Stimulated activated CD8-positive, alpha-beta memory T cell treated with anti-CD3 and anti-CD28 coated beads, Interleukin-12 subunit alpha, Interleukin-12 subunit beta, amount 100 ng/mL, for 4 hours (primary cell): ENCODE measurements around the gene PRDM13.
"Not testable (repeated sequence)": the region's sequence is repeated elsewhere in the genome, so short reads cannot be mapped to it uniquely, and the experiment has no call there.

Source experiments
- DNase-seq: peaks from one replicate; pipeline ENCODE4 v3.0.0-alpha.2; 2020; ENCODE audit warnings: low read depth

PRDM13 gene

DNA sequence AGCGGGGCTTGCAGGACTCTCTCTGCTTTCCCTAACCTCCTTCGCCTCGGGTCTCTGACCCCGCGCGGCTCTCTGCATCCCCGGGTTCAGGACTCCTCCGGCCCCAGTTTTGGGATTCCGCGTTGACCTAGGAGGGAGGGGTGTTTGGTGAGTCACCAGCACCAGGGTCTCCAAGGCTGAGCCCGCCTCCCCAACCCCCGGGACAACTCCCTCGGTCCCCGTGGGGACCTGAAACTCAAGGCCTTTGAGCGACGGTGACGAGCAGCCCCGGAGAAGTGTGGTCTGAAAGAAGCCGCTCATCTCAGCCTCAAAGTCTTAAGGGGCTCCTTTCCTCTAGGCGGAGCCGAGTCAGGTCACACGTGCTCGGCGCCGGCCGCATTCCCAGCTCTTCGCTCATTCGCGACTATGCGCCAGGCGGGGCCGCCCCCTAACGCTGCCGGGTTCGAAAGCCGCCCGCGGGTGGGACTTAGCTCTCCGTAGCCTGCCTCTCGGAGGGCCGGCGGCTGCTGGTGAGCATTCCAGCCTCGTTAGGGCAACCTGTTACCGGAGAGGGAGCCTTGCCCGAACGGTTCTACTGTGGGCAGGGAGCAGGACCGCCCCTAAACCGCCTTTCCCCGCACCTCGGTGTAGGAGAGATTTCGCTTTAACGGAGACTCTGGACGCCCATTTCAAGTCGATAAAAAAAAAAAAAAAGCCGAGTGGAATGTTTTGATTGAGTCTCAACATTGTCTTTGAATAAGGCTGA is 3.0 kb upstream of the PRDM13 start:
- no peak for DNase-seq

DNA sequence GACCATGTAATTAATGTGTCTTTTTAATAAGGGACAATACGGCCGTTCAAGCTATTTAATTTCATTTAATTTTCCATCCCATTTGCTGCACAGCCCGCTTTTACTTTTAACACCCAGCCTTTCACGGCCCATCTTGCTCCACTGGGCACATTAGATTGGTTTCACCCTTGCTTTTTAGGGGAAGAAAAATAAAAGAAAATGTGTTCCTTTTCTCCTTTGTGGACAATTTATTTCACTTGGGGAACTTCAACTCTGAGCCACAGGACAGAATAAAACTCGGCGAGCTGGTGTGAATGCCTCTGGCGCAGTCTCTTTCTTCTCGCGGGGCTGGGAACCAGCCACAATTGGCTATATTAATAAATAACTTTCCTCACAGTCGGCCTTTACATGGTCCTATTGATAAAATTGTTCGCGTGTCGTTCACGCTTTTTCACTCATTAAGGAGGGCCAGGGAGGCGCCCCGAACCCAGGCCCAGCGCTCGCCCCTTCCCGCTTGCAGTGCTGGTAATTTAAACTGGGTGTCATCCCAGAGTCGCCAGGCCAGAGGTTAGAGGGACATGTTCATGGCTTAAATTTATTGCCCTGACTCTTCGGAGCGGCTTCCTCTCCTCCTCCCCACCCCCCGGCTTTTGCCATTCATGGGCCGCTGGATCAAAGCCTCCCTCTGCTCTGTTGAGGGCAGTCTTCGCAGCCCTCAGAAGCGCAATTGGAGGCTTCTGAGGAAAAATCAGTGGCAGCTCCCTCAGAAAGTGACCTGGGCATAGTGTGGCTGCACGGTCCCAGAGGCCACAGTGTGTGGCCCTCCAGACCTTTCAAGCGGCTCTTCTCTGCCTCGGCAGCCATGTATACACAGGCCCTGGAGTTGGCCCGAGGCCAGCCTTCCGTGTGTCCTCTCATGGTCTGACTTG is 2.2 kb upstream of the PRDM13 start:
- no peak for DNase-seq

DNA sequence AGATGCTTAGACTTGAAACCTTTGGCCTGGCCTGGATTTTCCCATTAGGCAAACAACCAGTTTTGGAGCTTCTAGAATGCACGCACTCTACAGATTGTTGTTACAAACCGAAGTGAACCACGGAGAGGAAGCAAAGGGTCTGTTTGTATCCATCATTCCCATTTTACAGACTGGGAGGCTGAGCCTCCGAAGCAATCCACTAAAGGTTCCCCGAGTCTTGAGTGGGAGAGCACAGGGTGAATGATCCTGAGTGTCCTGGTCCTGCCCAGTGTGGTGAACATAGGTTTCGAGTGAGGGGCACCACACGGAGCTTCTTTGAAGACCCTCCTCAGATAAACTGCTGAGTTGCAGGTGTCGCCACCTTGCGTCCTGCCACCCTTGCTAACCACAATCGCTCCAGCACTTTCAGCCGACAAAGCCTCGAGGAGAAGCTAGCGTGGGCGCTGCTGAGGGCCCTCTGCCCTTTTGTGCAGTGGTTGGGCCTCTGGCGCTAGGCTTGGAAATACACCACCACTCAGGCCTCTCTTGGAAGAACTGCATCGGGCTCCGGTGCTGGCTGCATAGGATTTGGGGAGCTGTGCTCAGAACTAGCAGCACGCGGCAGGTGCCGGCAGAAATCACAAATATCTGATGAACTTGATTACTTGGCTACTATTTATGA is 1.4 kb upstream of the PRDM13 start:
- no peak for DNase-seq

GRCh38 chr6:99605911-99606655 is 550 bp upstream of the PRDM13 start:
- no peak for DNase-seq

DNA sequence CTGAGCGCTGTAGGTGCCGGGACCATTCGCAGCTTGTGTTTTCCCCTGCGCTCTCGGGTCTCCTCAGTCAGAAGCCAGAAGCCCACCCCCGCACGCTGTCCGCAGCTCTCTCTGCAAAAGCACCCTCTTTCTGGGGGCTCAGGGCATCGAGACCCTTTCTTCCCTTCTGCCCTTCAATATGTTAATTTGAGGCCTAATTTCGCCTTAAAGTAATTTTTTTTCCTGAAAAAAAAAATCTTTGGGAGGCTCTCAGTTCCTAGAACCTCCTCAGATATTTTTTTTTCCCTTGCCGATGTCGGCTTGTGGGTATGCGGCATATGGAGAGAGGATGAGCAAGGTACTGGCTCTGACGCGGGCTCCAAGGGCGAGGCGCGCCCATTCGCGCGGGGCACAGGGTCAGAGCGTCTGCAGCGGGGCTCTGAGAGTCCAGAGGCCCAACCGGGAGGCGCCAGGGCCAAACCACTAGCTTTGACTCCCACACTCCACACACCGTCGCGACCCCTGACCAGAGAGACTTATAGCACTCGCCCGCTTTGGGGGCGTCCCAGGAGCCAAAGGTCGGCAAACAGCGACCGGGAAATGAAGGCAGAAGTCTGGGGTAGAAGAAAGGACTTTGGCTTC is 893 bp downstream of the PRDM13 start:
- DNase-seq = no peak

- DNase-seq = no peak
These were observed 1.6 kb downstream of the PRDM13 start for GRCh38 chr6:99608059-99608885.

GRCh38 chr6:99608886-99609482 is 2.4 kb downstream of the PRDM13 start:
- no peak for DNase-seq

DNA sequence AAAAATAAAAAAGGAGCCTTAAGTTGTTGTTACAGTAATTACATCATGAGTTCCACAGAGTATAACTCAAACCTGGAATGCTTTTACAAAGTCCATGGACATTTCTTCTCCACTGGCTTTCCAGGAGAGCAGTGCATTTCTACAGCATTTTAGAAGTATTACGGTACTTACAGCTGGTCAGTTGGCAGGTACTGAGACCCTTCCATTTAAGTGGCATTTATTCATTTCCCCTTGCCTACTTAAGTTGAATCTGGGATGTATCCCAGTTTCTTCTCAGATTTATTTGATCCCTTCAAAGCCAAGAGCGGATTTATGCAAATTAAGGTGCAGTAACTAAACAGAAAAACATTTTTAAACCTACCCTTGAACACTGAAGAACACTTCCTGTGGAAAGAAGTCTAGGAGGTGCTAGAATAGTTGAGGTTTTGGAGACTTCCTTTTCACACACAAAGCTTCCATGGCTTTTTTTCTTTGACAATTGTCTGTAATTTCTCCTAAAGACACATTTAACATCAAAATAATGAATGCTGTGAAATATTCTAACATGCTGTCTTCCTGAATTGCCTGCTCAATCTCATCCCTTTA is 3.4 kb downstream of the PRDM13 start:
- DNase-seq = no peak

- DNase-seq = no peak
These were observed 4.5 kb downstream of the PRDM13 start for GRCh38 chr6:99611148-99611547.

DNA sequence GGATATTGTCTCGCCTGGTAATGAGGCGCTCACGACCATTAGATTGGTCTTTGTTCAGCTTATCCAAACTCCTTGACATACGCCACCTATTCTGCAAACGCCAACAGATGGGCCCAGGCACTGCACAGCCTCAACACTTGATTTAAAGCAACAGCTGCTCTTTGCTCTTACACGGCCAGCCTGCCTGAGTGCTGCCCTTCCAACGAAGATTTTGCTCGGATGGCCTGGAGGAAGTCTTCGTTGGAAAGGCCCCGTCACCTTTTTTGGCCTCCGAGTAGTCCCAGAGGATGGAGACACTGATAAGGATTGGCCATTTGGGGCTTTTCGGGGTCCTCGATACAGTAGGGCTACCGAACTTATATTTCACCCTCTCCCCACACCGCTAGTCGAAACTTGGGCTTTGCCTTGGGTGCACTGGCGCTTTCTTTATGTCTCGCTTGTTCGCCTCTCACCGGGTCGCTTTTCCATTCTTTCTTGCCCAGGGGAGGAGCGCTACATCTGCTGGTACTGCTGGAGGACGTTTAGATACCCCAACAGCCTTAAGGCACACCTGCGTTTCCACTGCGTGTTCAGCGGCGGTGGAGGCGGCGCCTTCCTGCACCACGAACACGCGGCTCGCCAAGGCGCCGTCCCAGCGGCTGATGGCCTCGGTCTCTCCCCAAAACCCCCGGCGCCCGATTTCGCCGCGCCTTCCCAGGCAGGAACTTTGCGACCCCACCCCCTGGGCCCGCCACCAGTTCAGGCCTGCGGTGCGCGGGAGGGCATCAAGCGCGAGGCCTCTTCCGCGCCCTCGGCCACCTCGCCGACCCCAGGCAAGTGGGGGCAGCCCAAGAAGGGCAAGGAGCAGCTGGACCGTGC is 6.1 kb downstream of the PRDM13 start:
- no peak for DNase-seq

DNA sequence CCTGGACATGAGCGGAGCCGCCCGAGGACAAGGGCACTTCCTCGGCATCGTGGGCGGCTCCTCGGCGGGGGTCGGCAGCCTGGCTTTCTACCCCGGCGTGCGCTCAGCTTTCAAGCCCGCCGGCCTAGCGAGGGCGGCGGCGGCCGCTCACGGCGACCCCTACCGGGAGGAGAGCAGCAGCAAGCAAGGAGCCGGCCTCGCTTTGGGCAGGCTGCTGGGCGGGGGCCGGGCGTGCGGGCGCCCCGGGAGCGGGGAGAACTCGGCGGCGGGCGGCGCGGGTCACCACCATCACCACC is 6.7 kb downstream of the PRDM13 start:
- no peak for DNase-seq

GRCh38 chr6:99613705-99614429 is 7.2 kb downstream of the PRDM13 start:
- no peak for DNase-seq

GRCh38 chr6:99614430-99615186 is 8.0 kb downstream of the PRDM13 start:
- DNase-seq = no peak

- no peak for DNase-seq
These were observed 10.5 kb downstream of the PRDM13 start for GRCh38 chr6:99617131-99617530.

GRCh38 chr6:99618649-99619408 is 12.2 kb downstream of the PRDM13 start:
- DNase-seq = no peak

DNA sequence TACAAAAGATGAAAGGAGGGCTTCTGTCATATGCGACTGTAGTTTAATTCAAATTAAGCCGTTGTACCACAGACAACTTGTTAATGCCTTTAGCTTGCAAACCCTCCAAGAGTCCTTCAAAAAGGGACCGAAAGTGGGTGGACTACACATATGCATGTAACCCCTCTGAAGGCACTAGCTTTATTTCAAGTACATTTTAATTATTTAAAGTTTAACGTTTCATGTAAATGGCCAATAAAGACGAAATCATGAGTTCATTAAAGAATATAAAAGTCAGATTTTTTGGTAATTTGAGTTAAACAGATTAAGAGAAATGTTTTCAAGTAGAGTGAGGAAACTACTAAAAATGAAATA is 12.8 kb downstream of the PRDM13 start:
- DNase-seq = no peak

DNA sequence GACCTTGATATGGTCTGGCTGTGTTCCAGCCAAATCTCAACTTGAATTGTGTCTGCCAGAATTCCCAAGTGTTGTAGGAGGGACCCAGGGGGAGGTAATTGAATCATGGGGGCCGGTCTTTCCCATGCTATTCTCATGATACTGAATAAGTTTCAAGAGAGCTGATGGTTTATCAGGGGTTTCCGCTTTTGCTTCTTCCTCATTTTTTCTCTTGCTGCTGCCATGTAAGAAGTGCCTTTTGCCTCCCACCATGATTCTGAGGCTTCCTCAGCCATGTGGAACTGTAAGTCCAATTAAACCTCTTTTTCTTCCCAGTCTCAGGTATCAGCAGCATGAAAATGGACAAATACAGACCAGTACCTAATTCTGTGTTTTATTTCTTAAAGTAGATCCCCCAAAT is 15.4 kb downstream of the PRDM13 start:
- DNase-seq = not testable (repeated sequence)
